Measurements from ENCODE around the gene SPOCK1.

GRCh38 chr5:137487600-137487999, 11.5 kb downstream of the SPOCK1 start:
- TF ChIP-seq CTCF (conservative IDR thresholded peaks at IDR 0.05) = no peak
- TF ChIP-seq EZH2 (IDR thresholded peaks at IDR 0.05; ENCODE audit: low read depth) = no peak

Data from PC-9 (cell line).